CD1c-positive myeloid dendritic cell (primary cell): ENCODE data around the gene ADAMTS20.
A peak's percentile ranks its signal among the peaks of the same experiment; 100 is the strongest.
"Not testable (repeated sequence)": the region's sequence is repeated elsewhere in the genome, so short reads cannot be mapped to it uniquely, and the experiment has no call there.

Experiments used
- DNase-seq: peaks from one replicate; pipeline ENCODE4 v3.0.0-alpha.2; 2016; ENCODE audit errors: extremely low spot score

ADAMTS20 gene

DNA sequence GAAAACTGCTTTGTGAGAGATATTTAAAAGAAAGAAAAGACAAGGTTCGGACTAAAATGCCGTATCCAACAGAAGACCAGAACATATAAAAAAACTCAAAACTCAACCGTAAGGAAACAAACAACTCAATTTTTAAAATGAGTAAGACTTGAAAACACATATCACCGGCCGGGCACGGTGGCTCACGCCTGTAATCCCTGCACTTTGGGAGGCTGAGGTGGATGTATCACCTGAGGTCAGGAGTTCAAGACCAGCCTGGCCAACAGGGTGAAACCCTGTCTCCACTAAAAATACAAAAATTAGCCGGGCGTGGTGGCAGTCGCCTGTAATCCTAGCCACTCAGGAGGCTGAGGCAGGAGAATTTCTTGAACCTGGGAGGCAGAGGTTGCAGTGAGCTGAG is 192.0 kb downstream of the ADAMTS20 start:
- DNase-seq, result not testable (repeated sequence)

- DNase-seq, result no peak
Measured at GRCh38 chr12:43357141-43357540, 194.9 kb downstream of the ADAMTS20 start.

DNA sequence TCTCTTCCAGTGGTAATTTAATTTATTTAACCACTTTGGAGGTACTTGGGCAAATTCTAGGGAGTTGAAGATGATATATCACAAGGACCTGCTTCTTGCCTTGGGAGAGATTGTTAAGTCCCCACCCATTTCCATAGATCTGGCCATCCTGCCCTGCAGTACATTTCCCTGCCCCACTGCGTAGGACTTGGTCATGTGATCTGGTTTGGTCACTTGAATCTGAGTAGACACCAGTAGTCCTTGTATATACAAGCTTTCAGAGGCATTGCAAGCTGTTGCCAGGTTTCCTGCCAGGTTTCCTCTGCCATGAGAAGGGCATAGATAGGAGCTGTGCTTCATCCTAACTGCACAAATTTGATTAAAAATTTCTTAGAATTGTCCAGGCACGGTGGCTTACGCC is 200.0 kb downstream of the ADAMTS20 start:
- DNase-seq, result no peak

DNA sequence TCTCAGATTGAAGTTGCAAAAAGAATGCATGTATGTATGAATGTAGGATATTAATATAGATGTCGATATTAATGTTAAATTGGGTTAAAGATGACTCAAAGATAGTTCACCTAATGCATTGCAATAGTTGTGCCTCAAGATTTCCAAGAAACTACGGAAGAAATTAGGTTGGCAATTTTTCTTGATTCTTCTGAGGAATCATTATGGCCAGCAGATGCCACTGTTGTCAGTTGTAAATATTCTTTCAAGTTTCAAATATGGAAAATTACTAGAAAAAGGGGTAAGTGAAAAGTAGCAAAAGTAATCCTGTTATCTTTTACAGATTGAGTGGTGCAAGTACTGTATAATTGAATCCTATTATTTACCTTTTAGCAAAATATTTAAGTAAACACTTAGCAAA is 202.1 kb downstream of the ADAMTS20 start:
- no peak for DNase-seq

GRCh38 chr12:43348221-43348620 is 203.8 kb downstream of the ADAMTS20 start:
- DNase-seq, result no peak

DNA sequence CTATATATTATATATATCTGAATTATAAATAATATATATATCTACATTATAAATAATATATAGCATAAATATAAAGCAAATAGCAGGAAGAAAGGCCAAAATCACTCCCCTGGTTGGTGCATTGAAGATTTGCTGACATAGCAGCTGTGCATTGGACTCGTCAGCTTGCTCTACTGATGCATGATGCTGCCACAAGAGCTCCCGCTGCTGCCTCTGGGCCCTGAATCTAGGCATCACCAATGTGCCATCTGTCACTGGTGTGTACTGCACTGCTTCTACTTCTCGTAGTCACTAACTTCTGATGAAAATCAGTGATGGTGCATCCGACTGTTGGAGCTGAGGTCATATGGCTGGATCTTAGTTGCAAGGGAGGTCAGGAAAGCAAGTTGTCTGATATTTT is 205.0 kb downstream of the ADAMTS20 start:
- no peak for DNase-seq

DNA sequence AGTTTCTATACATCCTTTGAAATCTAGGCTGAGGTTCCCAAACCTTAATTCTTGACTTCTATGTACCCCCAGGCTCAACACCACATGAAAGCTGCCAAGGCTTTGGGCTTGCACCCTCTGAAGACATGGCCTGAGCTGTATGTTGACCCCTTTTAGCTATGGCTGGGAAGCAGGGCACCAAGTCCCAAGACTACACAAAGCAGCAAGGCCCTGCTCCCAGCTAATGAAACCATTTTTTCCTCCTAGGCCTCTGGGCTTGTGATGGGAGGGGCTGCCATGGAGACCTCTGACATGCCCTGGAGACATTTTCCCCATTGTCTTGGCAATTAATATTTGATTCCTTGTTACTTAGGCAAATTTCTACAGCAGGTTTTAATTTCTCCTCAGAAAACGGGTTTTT is 207.0 kb downstream of the ADAMTS20 start:
- DNase-seq, result no peak

- DNase-seq, result not testable (repeated sequence)
Measured at GRCh38 chr12:43341785-43342313, 210.2 kb downstream of the ADAMTS20 start.

DNA sequence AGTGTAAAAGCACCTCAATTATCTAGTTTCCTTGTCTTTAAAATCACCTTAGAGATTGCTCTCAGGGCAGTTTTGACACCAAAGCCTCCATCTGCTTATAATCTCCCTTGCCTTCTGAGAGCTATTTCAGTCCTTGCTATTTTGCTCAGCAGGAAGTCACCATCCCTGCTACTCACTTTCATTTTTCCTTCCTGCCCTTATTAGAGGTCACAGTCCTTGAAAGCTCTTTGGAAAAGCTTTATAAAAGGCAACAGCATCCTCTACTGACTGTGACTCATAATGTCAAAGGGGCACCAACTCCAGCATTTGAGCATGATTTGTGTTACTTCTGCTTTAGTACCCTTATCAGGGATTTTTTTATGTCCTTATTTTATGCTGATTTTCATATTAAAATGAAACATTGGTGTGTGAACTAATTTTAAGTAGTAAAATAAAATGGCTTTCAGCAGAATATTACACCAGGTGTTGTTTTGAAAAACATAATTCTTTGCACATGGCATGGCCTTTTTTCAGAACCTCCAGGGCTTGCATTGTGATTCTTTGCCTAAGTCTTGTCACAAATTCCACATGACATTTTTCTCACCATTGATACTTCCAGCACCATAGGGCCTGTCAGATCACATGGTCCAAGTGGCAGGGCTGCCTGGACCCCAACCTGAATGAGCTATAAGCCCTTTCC is 213.0 kb downstream of the ADAMTS20 start:
- peak; percentile 19 for DNase-seq

GRCh38 chr12:43337571-43338444 is 214.2 kb downstream of the ADAMTS20 start:
- no peak for DNase-seq

DNA sequence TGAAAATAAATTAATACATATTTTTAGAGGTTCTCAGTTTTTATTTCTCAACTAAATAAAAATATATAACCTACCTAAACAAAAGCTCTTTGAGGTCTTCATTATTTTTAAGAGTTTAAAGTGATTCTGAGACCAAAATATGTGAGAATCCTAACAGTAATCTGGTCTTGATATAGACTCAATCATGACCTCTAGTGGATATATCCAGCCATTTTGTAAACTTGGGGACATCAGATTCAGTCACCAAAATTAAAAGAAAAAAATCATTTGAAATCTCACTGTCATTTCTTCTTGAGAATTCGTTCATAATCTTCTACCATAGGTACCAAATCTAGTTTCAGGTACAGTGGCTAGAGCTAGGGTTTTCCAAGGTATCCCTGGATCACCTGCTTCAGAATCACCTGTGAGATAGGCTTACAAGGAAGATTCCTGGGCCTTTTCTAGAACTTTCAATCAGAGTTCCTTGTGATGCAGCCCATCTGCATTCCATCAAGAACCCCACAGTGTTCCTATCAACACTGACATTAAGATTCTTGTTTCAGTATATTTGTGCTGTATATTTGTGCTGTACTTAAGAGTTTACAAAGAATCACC is 214.9 kb downstream of the ADAMTS20 start:
- DNase-seq, result peak; percentile 10

GRCh38 chr12:43333644-43334043 is 218.4 kb downstream of the ADAMTS20 start:
- no peak for DNase-seq

DNA sequence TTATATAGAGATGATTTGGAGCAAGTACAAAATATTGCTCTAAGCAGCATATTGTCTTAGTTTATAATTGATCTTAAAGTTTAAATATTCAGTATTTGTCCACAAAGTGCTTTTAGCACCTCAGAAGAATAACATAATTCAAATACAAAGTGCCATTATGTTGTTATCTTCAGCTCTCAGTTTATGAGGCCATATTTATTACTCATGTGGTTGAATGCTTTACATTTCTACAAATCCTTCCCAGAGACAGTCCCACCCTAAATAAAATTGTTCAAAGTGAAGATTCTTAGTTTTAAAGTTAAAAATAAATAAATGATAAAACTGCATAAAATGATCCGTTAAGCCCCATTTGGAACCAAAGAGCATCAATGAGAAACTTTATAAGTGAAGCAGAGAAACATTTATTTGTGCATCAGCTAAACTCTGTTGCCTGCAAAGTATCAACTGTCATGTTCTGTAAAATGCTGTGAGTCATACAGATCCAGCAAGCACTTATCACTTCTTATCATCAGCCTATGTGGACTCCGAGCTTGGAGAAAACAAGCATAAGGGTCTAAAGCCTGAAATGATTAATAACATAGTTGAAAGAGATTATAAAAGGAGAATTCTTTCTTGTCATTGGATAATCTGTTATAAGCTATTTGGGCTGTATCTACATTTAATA is 218.9 kb downstream of the ADAMTS20 start:
- DNase-seq, result no peak

- no peak for DNase-seq
Measured at GRCh38 chr12:43331935-43332334, 220.1 kb downstream of the ADAMTS20 start.

- DNase-seq, result no peak
Measured at GRCh38 chr12:43329375-43329774, 222.6 kb downstream of the ADAMTS20 start.

- DNase-seq, result peak; percentile 2
Measured at GRCh38 chr12:43325786-43326185, 226.2 kb downstream of the ADAMTS20 start.

GRCh38 chr12:43320281-43320680 is 231.7 kb downstream of the ADAMTS20 start:
- no peak for DNase-seq

GRCh38 chr12:43318021-43318420 is 234.0 kb downstream of the ADAMTS20 start:
- peak; percentile 6 for DNase-seq

GRCh38 chr12:43317156-43317555 is 234.8 kb downstream of the ADAMTS20 start:
- DNase-seq, result no peak

DNA sequence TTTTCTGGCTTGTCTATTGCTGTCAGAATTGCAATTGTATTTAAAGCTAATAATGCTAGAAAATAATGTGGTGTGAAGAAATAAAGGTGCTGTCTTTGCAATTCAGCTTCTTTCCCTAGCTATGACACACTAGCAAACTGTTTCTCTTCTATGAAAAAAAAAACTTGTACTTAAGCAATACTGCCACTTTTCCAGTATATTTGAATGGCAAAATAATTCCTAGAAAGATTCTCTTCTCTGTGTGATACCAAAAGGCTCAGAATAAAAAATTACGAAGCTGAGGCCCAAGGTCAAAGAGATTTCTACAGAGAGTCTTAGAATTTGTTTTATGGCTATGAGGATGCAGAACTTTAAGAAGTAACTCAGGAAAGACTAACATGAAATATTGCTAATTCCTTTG is 235.5 kb downstream of the ADAMTS20 start:
- DNase-seq, result no peak

DNA sequence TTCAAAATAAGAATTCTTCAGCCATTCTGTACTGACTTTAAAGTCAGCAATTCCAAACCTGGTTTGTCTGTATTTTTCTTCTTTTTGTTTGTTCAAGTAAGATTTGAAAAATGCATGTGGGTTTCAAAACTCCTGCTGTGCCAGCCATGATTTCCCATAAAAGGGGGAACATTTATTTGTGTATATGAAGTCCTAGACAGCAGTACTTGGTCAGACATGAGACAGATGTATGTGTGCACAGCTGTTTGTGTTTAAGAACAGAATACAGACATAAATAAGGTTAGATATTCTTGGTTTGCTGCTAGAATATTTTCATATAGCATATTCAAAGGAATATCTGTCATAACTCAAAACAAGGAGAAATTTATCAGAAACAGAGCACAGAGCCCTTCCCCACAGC is 236.0 kb downstream of the ADAMTS20 start:
- DNase-seq, result no peak

DNA sequence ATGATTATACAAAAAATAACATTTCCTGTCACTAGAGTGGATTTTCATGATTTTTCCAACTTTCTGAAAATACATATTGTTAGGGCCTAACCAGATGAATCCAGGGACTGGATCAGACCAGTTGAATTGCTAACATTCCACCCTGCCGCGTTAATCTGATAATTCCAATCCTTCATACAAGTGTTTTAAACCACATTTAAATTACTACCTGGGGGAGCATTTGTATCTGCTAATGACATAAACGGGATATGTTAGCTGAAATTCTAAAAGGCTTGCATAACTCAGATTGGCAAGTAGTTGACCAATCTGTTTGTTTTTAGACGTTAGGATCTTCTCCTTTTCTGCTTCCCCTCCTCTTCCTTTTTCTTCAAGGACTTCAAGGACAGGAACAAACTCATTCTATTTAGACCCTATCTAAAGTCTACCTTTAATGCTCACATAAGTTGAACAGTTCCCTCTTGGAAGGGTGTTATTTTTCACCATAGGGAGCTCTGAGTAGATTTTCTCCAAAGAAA is 239.0 kb downstream of the ADAMTS20 start:
- no peak for DNase-seq
